K562 (cell line): ENCODE results near the gene MGAT5. TPM values are rescaled to one million over a fixed set of nuclear protein-coding genes. Genes with fewer than 3 reads are reported as not detected.

Source experiments
- C11orf30 ChIP-seq: fragments of 450-650 bp; IDR thresholded peaks from 2 replicates; pipeline ENCODE4 v1.6.1; 2016; ENCODE audit warnings: low read depth, mild to moderate bottlenecking
- CCNT2 ChIP-seq: IDR thresholded peaks from 2 replicates; pipeline ENCODE4 v1.6.1; 2011; ENCODE audit warnings: borderline replicate concordance, low read depth, mild to moderate bottlenecking, moderate library complexity, mixed read lengths, low read length; ENCODE audit not compliant: insufficient read length; ENCODE audit errors: extremely low read depth
- MECOM ChIP-seq: fragments of 250-450 bp; sonication (Bioruptor Pico); IDR thresholded peaks from 2 replicates; pipeline ENCODE4 v1.8.0; 2022; ENCODE audit warnings: inconsistent platforms
- MED1 ChIP-seq: sonication (generic); formaldehyde crosslinking; IDR thresholded peaks from 2 replicates; pipeline ENCODE4 v1.8.1; 2023; ENCODE audit warnings: missing genetic modification reagents, borderline replicate concordance
- POLR3A ChIP-seq: IDR thresholded peaks from 2 replicates; pipeline ENCODE4 v1.6.1; 2011; ENCODE audit warnings: borderline replicate concordance, mild to moderate bottlenecking, moderate library complexity; ENCODE audit not compliant: insufficient read length, insufficient read depth; ENCODE audit errors: extremely low read depth
- RBBP5 ChIP-seq: fragments of 200-600 bp; sonication (generic); IDR thresholded peaks from 2 replicates; pipeline ENCODE4 v1.6.1; 2012; ENCODE audit warnings: borderline replicate concordance, mild to moderate bottlenecking, low read length, control low read depth, inconsistent platforms; ENCODE audit not compliant: insufficient read depth, poor library complexity, severe bottlenecking
- SFPQ ChIP-seq: fragments of 200-400 bp; formaldehyde crosslinking; IDR thresholded peaks from 2 replicates; pipeline ENCODE4 v1.6.1; 2017; ENCODE audit warnings: mild to moderate bottlenecking, low read depth, low read length, moderate library complexity
- SRSF3 ChIP-seq: fragments of 200-400 bp; formaldehyde crosslinking; IDR thresholded peaks from 2 replicates; pipeline ENCODE4 v1.6.1; 2016; ENCODE audit warnings: mild to moderate bottlenecking, low read length, moderate library complexity; ENCODE audit not compliant: insufficient read depth
- USF2 ChIP-seq: sonication (generic); formaldehyde crosslinking; IDR thresholded peaks from 2 replicates; pipeline ENCODE4 v1.5.0; 2020; ENCODE audit warnings: missing genetic modification reagents
- ZNF253 ChIP-seq: fragments of 250-450 bp; sonication (Bioruptor Pico); conservative IDR thresholded peaks from 2 replicates; pipeline ENCODE4 v1.6.1; 2021; ENCODE audit warnings: mild to moderate bottlenecking
- polyA plus RNA-seq, 8 experiments: library from polyadenylated mRNA; depleted of rRNA in 4 of 8; stranded (reverse) in 5 of 8; unstranded in 3 of 8; fragments of >200 nt; fragmentation: Nextera tagmentation in 2 of 8; fragmentation: Illumina TruSeq in 1 of 8; extraction: Ambion mirVana in 2 of 8; extraction: Trizol in 1 of 8; gene quantifications; 2 replicates each; pipeline versions ENCODE4 v1.2.1 to v1.2.3, GENCODE V29; 2011 to 2014; ENCODE audit warnings: inconsistent platforms in 1 of 8, missing spikeins in 1 of 8
- total RNA-seq, 7 experiments: library from RNA; depleted of rRNA in 6 of 7; stranded (reverse); fragments of >200 nt in 6 of 7; fragmentation: Illumina TruSeq in 2 of 7; extraction: Trizol in 2 of 7; gene quantifications; 2 replicates each; pipeline versions ENCODE4 v1.2.1 to v1.2.3, GENCODE V29; 2011 to 2021; ENCODE audit warnings: low replicate concordance in 1 of 7

Gene MGAT5
- total and polyA plus RNA-seq, 9 of the 15 experiments (the other 6 are each of a cell fraction or from before 2014, with no cell fraction given) = 1.6 to 18.6 (median 11.1) TPM

GRCh38 chr2:134346141-134346540, 92.3 kb downstream of the MGAT5 start (continued):
- no peak for TF ChIP-seq USF2
- TF ChIP-seq POLR3A = no peak
- no peak for TF ChIP-seq RBBP5
- TF ChIP-seq C11orf30 = no peak
- no peak for TF ChIP-seq ZNF253 (CRISPR knock-in tag)
- TF ChIP-seq SRSF3 = no peak
- no peak for TF ChIP-seq SFPQ
- no peak for TF ChIP-seq MECOM (CRISPR knock-in tag)
- no peak for TF ChIP-seq CCNT2
- no peak for TF ChIP-seq MED1
